ENCODE results near the gene YPEL5. TPM values are rescaled to one million over a fixed set of nuclear protein-coding genes. Genes with fewer than 3 reads are reported as not detected.
A peak's percentile ranks its signal among the peaks of the same experiment; 100 is the strongest.

Gene YPEL5
- total RNA-seq, 1 experiment from 2014 or later: 66.4 TPM

DNA sequence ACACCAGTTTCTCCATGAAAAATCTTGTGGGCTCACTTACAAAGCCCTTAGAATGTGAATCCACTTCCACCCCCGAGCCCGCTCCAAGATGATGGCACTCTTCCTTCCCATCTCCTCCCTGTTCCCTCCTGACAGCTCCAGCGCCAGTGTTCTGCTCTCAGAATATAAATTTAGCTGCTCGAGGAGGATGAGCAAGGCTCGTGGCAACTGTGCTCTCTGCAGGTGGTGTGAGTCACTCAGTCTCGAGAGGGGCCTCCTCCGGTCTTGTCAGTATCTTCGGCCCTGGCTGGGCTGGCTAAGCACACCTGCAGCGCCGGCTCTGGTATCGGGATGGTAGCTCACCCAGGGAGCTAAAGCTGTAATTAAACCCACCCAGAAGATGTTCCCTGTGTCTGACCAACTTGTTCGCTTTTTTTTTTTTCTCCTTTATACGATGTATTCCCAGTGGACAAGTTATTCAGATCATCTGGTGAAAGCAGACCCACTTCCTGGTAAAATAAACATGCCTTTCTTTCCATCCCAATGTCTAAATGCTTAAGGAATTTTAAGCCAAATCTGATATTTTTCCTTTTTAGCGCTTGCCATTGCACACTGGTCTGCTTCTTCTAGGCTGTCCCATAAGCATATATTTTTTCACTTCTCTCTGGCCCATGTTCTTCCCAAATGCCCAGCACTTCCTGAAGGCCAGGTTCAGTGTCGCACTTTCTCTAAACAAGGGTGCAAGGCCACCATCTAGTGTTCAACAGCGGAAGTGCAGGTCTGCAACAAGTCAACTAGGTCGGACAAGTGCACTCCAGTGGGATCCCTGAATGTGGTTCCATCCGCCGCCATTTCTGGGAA, 31.4 kb upstream of the YPEL5 start:
- no TSS peak for BruUV-seq (replicated peaks)
- no peak overlapping the region for H3K27ac ChIP-seq (ENCODE audit: low read length)

DNA sequence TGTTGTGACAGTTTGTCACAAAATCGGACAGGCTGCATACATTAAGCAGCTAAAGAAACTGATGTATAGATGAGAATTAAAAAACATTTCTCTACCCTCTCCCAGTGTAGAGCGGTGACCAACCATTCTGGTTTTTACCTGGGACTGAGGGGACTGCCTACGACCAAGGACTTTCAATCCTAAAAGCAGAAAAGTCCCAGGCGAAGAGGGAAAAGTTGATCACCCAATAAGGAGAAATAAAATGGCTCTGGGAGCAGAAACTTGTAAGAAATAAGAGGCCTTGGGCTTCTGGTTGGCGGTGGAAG, 30.9 kb upstream of the YPEL5 start:
- ATAC-seq (peak; percentile 41; the same call in 1 of the 2 replicates), DNase-seq (ENCODE audit: low read depth, low spot score) (no peak)
- Histone ChIP-seq H3K36me3 (ENCODE audit: control insufficient read depth, insufficient read depth, low read length) (no peaks in the 10 kb centered on the region), H3K4me3 (ENCODE audit: low read depth in 2 of 2, low read length in 2 of 2) (no peak overlapping the region), H3K9me3 (ENCODE audit: control insufficient read depth, insufficient read depth, low read depth, low read length) (no peaks in the 10 kb centered on the region), H3K27ac (ENCODE audit: low read length) (no peak overlapping the region), H3K4me1 (ENCODE audit: control insufficient read depth, insufficient read depth, low read length) (no peaks in the 10 kb centered on the region), H3K27me3 (ENCODE audit: control insufficient read depth, insufficient read depth, low read length) (no peaks in the 10 kb centered on the region)
- POLR2A ChIA-PET: no interaction called here
- no peak for TF ChIP-seq SIN3A (IDR thresholded peaks at IDR 0.05; ENCODE audit: borderline replicate concordance, insufficient read depth, low read depth, low read length)
- TF ChIP-seq, protein P1, sequence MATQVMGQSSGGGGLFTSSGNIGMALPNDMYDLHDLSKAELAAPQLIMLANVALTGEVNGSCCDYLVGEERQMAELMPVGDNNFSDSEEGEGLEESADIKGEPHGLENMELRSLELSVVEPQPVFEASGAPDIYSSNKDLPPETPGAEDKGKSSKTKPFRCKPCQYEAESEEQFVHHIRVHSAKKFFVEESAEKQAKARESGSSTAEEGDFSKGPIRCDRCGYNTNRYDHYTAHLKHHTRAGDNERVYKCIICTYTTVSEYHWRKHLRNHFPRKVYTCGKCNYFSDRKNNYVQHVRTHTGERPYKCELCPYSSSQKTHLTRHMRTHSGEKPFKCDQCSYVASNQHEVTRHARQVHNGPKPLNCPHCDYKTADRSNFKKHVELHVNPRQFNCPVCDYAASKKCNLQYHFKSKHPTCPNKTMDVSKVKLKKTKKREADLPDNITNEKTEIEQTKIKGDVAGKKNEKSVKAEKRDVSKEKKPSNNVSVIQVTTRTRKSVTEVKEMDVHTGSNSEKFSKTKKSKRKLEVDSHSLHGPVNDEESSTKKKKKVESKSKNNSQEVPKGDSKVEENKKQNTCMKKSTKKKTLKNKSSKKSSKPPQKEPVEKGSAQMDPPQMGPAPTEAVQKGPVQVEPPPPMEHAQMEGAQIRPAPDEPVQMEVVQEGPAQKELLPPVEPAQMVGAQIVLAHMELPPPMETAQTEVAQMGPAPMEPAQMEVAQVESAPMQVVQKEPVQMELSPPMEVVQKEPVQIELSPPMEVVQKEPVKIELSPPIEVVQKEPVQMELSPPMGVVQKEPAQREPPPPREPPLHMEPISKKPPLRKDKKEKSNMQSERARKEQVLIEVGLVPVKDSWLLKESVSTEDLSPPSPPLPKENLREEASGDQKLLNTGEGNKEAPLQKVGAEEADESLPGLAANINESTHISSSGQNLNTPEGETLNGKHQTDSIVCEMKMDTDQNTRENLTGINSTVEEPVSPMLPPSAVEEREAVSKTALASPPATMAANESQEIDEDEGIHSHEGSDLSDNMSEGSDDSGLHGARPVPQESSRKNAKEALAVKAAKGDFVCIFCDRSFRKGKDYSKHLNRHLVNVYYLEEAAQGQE (IDR thresholded peaks at IDR 0.05; ENCODE audit: insufficient read depth in 1 of 2, low read depth in 2 of 2, low read length in 1 of 2): no peak
- no peak for TF ChIP-seq TCF7L2 (IDR thresholded peaks at IDR 0.05; ENCODE audit: low read depth, low read length)
- TF ChIP-seq, protein P2, sequence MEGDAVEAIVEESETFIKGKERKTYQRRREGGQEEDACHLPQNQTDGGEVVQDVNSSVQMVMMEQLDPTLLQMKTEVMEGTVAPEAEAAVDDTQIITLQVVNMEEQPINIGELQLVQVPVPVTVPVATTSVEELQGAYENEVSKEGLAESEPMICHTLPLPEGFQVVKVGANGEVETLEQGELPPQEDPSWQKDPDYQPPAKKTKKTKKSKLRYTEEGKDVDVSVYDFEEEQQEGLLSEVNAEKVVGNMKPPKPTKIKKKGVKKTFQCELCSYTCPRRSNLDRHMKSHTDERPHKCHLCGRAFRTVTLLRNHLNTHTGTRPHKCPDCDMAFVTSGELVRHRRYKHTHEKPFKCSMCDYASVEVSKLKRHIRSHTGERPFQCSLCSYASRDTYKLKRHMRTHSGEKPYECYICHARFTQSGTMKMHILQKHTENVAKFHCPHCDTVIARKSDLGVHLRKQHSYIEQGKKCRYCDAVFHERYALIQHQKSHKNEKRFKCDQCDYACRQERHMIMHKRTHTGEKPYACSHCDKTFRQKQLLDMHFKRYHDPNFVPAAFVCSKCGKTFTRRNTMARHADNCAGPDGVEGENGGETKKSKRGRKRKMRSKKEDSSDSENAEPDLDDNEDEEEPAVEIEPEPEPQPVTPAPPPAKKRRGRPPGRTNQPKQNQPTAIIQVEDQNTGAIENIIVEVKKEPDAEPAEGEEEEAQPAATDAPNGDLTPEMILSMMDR (IDR thresholded peaks at IDR 0.05): peak; percentile 4
- no peak for TF ChIP-seq POLR2AphosphoS5 (IDR thresholded peaks at IDR 0.05; ENCODE audit: low read depth, low read length)
- in situ Hi-C loops (cut with HindIII; ENCODE audit: low pct_unique_long_range_greater_than_20kb, low sequenced_read_pairs) (no loop called here), intact Hi-C loops (cut with micrococcal nuclease; ENCODE audit: unreplicated experiment) (loop anchor here (2.0 kb wide), 1 partner anchor 25 kb away; no protein-coding TSS in a partner anchor)
- CTCF ChIA-PET: no interaction called here
- BruUV-seq (replicated peaks): no TSS peak

More for the DNA sequence above, 31.4 kb upstream of the YPEL5 start:
- ATAC-seq: peak; percentile 95
- Histone ChIP-seq H3K4me1 (ENCODE audit: control insufficient read depth, insufficient read depth, low read length) (no peaks in the 10 kb centered on the region), H3K36me3 (ENCODE audit: control insufficient read depth, insufficient read depth, low read length) (no peaks in the 10 kb centered on the region), H3K27me3 (ENCODE audit: control insufficient read depth, insufficient read depth, low read length) (no peaks in the 10 kb centered on the region), H3K4me3 (ENCODE audit: low read depth in 2 of 2, low read length in 2 of 2) (no peak overlapping the region), H3K9me3 (ENCODE audit: control insufficient read depth, insufficient read depth, low read depth, low read length) (no peaks in the 10 kb centered on the region)
- peak; percentile 85 for DNase-seq (ENCODE audit: low read depth, low spot score)
- in situ Hi-C loops (cut with HindIII; ENCODE audit: low pct_unique_long_range_greater_than_20kb, low sequenced_read_pairs) (no loop called here), intact Hi-C loops (cut with micrococcal nuclease; ENCODE audit: unreplicated experiment) (loop anchor here (2.0 kb wide), 1 partner anchor 25 kb away; no protein-coding TSS in a partner anchor)
- ChIA-PET POLR2A (no interaction called here), CTCF (interaction anchor here (0.6 kb wide), 1 partner anchor 25 kb away, joined by 4 read pairs; no protein-coding TSS in a partner anchor)
- TF ChIP-seq POLR2AphosphoS5 (IDR thresholded peaks at IDR 0.05; ENCODE audit: low read depth, low read length): no peak
- TF ChIP-seq, protein P2 (IDR thresholded peaks at IDR 0.05): peak; percentile 91

Measured in Panc1 (cell line).